ENCODE data around the gene FCER1G. TPM values are rescaled to one million over a fixed set of nuclear protein-coding genes. Genes with fewer than 3 reads are reported as not detected.
"Not testable (repeated sequence)": the region's sequence is repeated elsewhere in the genome, so short reads cannot be mapped to it uniquely, and the experiment has no call there.

Gene FCER1G
- total RNA-seq, 4 donors from 2014 or later = 32.8 to 145 (median 47.4) TPM

- Histone ChIP-seq H3K4me1 (no peaks in the 10 kb centered on the region), H3K27ac (replicated peaks in 1 of 4) (no peak overlapping the region), H3K36me3 (no peaks in the 10 kb centered on the region), H3K4me3 (no peak overlapping the region), H3K9me3 (no peaks in the 10 kb centered on the region), H3K27me3 (no peaks in the 10 kb centered on the region)
- intact Hi-C loops (cut with DNase I) = no loop called here
- TF ChIP-seq EP300 (IDR thresholded peaks at IDR 0.05) (no peak), CTCF (IDR thresholded peaks at IDR 0.05) (no peak), POLR2A (IDR thresholded peaks at IDR 0.05; ENCODE audit: low read depth) (no peak), POLR2AphosphoS5 (IDR thresholded peaks at IDR 0.05) (no peak)
- WGBS = 79% methylated on average over 7 of the region's 7 CpGs
- DNase-seq (ENCODE audit: extremely low spot score) = no peak
Observed at GRCh38 chr1:161250829-161251228, 35.7 kb downstream of the FCER1G start.

GRCh38 chr1:161251579-161251978 is 36.5 kb downstream of the FCER1G start:
- Histone ChIP-seq H3K36me3 (no peaks in the 10 kb centered on the region), H3K4me3 (no peak overlapping the region), H3K9me3 (peaks cover 0 to 3% (median under 1%) of the 10 kb centered on the region in 4 donors), H3K4me1 (no peaks in the 10 kb centered on the region), H3K27me3 (no peaks in the 10 kb centered on the region), H3K27ac (replicated peaks in 1 of 4) (no peak overlapping the region)
- 87% methylated on average over 8 of the region's 8 CpGs for WGBS
- intact Hi-C loops (cut with DNase I) = no loop called here
- no peak for DNase-seq (ENCODE audit: extremely low spot score)
- TF ChIP-seq EP300 (IDR thresholded peaks at IDR 0.05) = no peak
- TF ChIP-seq POLR2A (IDR thresholded peaks at IDR 0.05; ENCODE audit: low read depth) = no peak
- no peak for TF ChIP-seq POLR2AphosphoS5 (IDR thresholded peaks at IDR 0.05)
- TF ChIP-seq CTCF (IDR thresholded peaks at IDR 0.05) = no peak

- H3K36me3 ChIP-seq; H3K4me3 ChIP-seq; intact Hi-C loops (cut with DNase I); H3K27ac ChIP-seq (replicated peaks in 1 of 4); DNase-seq (ENCODE audit: extremely low spot score): not testable (repeated sequence)
- Histone ChIP-seq H3K27me3 (peaks cover 0 to 32% (median 10%) of the 10 kb centered on the region in 4 donors), H3K9me3 (peaks cover 0 to 15% (median 11%) of the 10 kb centered on the region in 4 donors), H3K4me1 (peaks cover 4 to 22% (median 14%) of the 10 kb centered on the region in 4 donors)
- 78% methylated on average over 5 of the region's 5 CpGs for WGBS
Observed at GRCh38 chr1:161255302-161255701, 40.2 kb downstream of the FCER1G start.

- H3K36me3 ChIP-seq; H3K27ac ChIP-seq (replicated peaks in 1 of 4); DNase-seq (ENCODE audit: extremely low spot score); H3K4me3 ChIP-seq; intact Hi-C loops (cut with DNase I): not testable (repeated sequence)
- Histone ChIP-seq H3K9me3 (peaks cover 0 to 15% (median 11%) of the 10 kb centered on the region in 4 donors), H3K4me1 (peaks cover 4 to 29% (median 19%) of the 10 kb centered on the region in 4 donors), H3K27me3 (peaks cover 0 to 39% (median 10%) of the 10 kb centered on the region in 4 donors)
- 88% methylated on average over 4 of the region's 4 CpGs for WGBS
Observed at GRCh38 chr1:161255955-161256520, 40.9 kb downstream of the FCER1G start.

DNA sequence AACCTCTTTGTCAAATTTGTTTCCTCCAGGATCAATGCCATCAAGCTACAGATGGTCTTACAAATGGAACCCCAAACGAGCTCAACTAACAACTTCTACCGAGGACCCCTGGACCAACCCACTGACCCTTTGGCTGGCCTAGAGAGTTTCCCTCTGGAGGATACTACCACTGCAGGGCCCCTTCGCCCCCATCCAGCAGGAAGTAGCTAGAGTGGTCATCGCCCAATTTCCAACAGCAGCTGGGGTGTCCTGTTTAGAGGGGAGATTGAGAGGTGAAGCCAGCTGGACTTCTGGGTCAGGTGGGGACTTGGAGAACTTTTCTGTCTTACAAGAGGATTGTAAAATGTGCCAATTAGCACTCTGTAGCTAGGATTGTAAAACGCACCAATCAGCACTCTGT is 42.0 kb downstream of the FCER1G start:
- WGBS = 87% methylated on average over 3 of the region's 5 CpGs
- H3K4me3 ChIP-seq; H3K36me3 ChIP-seq; DNase-seq (ENCODE audit: extremely low spot score); H3K27ac ChIP-seq (replicated peaks in 1 of 4); intact Hi-C loops (cut with DNase I): not testable (repeated sequence)
- H3K4me1 ChIP-seq = peaks cover 4 to 39% (median 29%) of the 10 kb centered on the region in 4 donors
- H3K9me3 ChIP-seq = peaks cover 0 to 15% (median 11%) of the 10 kb centered on the region in 4 donors
- H3K27me3 ChIP-seq = peaks cover 0 to 41% (median 10%) of the 10 kb centered on the region in 4 donors

- WGBS = 3% methylated on average over 45 of the region's 62 CpGs
- Histone ChIP-seq H3K4me3 (peak within 1 kb of the TSS; percentile 48 to 75 (median 60)), H3K36me3 (no peaks in the 10 kb centered on the region), H3K27me3 (peaks cover 0 to 41% (median 10%) of the 10 kb centered on the region in 4 donors), H3K27ac (replicated peaks in 1 of 4) (peak within 1 kb of the TSS; percentile 39 to 70 (median 66)), H3K9me3 (peaks cover 0 to 15% (median 11%) of the 10 kb centered on the region in 4 donors), H3K4me1 (peaks cover 4 to 39% (median 29%) of the 10 kb centered on the region in 4 donors)
- DNase-seq (ENCODE audit: extremely low spot score) = no peak
- intact Hi-C loops (cut with DNase I) = no loop called here
- no peak for TF ChIP-seq CTCF (IDR thresholded peaks at IDR 0.05)
- TF ChIP-seq POLR2AphosphoS5 (IDR thresholded peaks at IDR 0.05) = peak; percentile 30 to 71
Observed at GRCh38 chr1:161258439-161259344, 43.6 kb downstream of the FCER1G start, which contains the start of gene PCP4L1. PCP4L1 (plus strand) TSS chr1:161258745; CDS start chr1:161258975, 230 bp downstream.
